Suprapubic skin (tissue), 4 donors: Measurements from ENCODE around the gene RAPGEF3.

Source experiments
- POLR2A ChIP-seq, 2 donors: fragments of 450-650 bp; IDR thresholded peaks; one replicate each; pipeline ENCODE4 v1.6.1; 2017; ENCODE audit warnings: antibody characterized with exemption in 2 of 2, mild to moderate bottlenecking in 2 of 2, moderate library complexity in 2 of 2
- POLR2AphosphoS5 ChIP-seq, 3 donors: sonication (generic); formaldehyde crosslinking; IDR thresholded peaks; one replicate each; pipeline ENCODE4 v1.6.1; 2017; ENCODE audit warnings: antibody characterized with exemption in 3 of 3
- TF ChIP-seq, protein P1 (sequence below), 2 donors: fragments of 200-600 bp in 1 of 2; fragments of 450-650 bp in 1 of 2; sonication (generic) in 1 of 2; IDR thresholded peaks; one replicate each; pipeline ENCODE4 v1.5.1; 2016 to 2019; ENCODE audit warnings: antibody characterized with exemption in 2 of 2, mild to moderate bottlenecking in 1 of 2, moderate library complexity in 1 of 2

DNA sequence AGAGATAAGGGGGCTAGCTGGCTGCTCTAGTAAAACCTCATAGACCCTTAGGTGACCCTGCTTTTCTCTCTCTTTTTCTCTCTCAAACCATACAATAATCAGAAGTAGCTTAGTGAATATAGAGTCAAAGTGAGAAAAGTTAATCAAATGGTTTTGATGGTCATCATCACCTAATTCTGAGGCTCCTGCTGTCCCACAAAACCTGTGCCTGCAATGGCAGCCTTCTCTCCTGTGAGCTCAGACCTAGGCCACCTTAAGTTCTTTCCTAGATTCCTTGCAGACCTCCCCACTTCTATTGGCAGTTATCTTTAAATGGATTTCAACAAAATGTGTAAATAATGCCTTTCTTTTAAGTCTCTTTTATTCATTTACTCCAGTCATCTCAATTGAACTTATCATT, 51.3 kb downstream of the RAPGEF3 start:
- TF ChIP-seq POLR2AphosphoS5 (IDR thresholded peaks at IDR 0.05) (no peak), POLR2A (IDR thresholded peaks at IDR 0.05) (no peak)
- TF ChIP-seq, protein P1, sequence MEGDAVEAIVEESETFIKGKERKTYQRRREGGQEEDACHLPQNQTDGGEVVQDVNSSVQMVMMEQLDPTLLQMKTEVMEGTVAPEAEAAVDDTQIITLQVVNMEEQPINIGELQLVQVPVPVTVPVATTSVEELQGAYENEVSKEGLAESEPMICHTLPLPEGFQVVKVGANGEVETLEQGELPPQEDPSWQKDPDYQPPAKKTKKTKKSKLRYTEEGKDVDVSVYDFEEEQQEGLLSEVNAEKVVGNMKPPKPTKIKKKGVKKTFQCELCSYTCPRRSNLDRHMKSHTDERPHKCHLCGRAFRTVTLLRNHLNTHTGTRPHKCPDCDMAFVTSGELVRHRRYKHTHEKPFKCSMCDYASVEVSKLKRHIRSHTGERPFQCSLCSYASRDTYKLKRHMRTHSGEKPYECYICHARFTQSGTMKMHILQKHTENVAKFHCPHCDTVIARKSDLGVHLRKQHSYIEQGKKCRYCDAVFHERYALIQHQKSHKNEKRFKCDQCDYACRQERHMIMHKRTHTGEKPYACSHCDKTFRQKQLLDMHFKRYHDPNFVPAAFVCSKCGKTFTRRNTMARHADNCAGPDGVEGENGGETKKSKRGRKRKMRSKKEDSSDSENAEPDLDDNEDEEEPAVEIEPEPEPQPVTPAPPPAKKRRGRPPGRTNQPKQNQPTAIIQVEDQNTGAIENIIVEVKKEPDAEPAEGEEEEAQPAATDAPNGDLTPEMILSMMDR (IDR thresholded peaks at IDR 0.05): no peak
